SK-N-SH (cell line): Measurements from ENCODE around the gene FCER1A. TPM values are rescaled to one million over a fixed set of nuclear protein-coding genes. Genes with fewer than 3 reads are reported as not detected.

ENCODE experiments used
- CTCF ChIA-PET: fragments of 300-600, 350-600 bp; formaldehyde crosslinking; extraction: SDS; loops from one replicate; lab custom pipeline; 2021; lab: Yijun Ruan, JAX
- POLR2A ChIA-PET: fragments of 350-600 bp; sonication (Branson Sonifier 250); formaldehyde crosslinking; extraction: SDS; loops from one replicate; lab custom pipeline; 2020; ENCODE audit warnings: antibody characterized with exemption, inconsistent platforms; lab: Yijun Ruan, JAX
- DNase-seq: peaks from one replicate; pipeline ENCODE4 v3.0.0; 2012
- H2AFZ ChIP-seq: fragments of 200-600 bp; sonication (generic); 2 replicates; pipeline ENCODE4 v1.8.1; 2016; ENCODE audit warnings: antibody characterized with exemption, mild to moderate bottlenecking, low read depth
- H3F3A ChIP-seq: fragments of 200-600 bp; sonication (generic); replicated peaks from 2 replicates; pipeline ENCODE3; 2016; ENCODE audit warnings: antibody characterized with exemption, mild to moderate bottlenecking; ENCODE audit not compliant: insufficient read depth
- H3K27ac ChIP-seq, 2 experiments: fragments of 200-500 bp in 1 of 2; fragments of 200-600 bp in 1 of 2; sonication (Bioruptor generic) in 1 of 2; sonication (generic), shearing (Covaris generic) in 1 of 2; 2 replicates each; pipeline versions ENCODE4 v1.5.1 to v1.6.1; 2014 to 2016; ENCODE audit warnings: low read depth in 2 of 2, inconsistent platforms in 1 of 2, low read length in 1 of 2, mild to moderate bottlenecking in 1 of 2, mixed read lengths in 1 of 2
- H3K27me3 ChIP-seq: fragments of 200-600 bp; sonication (generic), shearing (Covaris generic); 2 replicates; pipeline ENCODE4 v1.6.1; 2016; ENCODE audit warnings: mixed run types; ENCODE audit not compliant: insufficient read depth
- H3K36me3 ChIP-seq, 2 experiments: fragments of 200-500 bp in 1 of 2; fragments of 200-600 bp in 1 of 2; sonication (Bioruptor generic) in 1 of 2; sonication (generic) in 1 of 2; replicated peaks in 1 of 2; 2 replicates each; pipeline versions ENCODE3 to v1.5.1; 2014 to 2016; ENCODE audit warnings: low read length in 1 of 2, mild to moderate bottlenecking in 1 of 2; ENCODE audit not compliant: insufficient read depth in 2 of 2, control insufficient read depth in 1 of 2
- H3K4me1 ChIP-seq, 2 experiments: fragments of 200-500 bp in 1 of 2; fragments of 200-600 bp in 1 of 2; sonication (Bioruptor generic) in 1 of 2; sonication (generic), shearing (Covaris generic) in 1 of 2; 2 replicates each; pipeline versions ENCODE4 v1.5.1 to v1.6.1; 2014 to 2016; ENCODE audit warnings: low read depth in 1 of 2, low read length in 1 of 2, mixed run types in 1 of 2; ENCODE audit not compliant: insufficient read depth in 2 of 2, control insufficient read depth in 1 of 2
- H3K4me2 ChIP-seq: fragments of 200-600 bp; sonication (generic), shearing (Covaris generic); 2 replicates; pipeline ENCODE4 v1.6.1; 2017; ENCODE audit warnings: mixed run types
- H3K4me3 ChIP-seq, 2 experiments: fragments of 200-500 bp in 1 of 2; fragments of 200-600 bp in 1 of 2; sonication (Bioruptor generic) in 1 of 2; sonication (generic), shearing (Covaris generic) in 1 of 2; 2 replicates each; pipeline versions ENCODE4 v1.5.1 to v1.8.1; 2014 to 2016; ENCODE audit warnings: low read depth in 2 of 2, inconsistent platforms in 1 of 2, low read length in 1 of 2, mild to moderate bottlenecking in 1 of 2, mixed read lengths in 1 of 2, moderate library complexity in 1 of 2
- H3K79me2 ChIP-seq: fragments of 200-600 bp; sonication (generic); 2 replicates; pipeline ENCODE4 v1.8.1; 2017; ENCODE audit warnings: mild to moderate bottlenecking; ENCODE audit not compliant: insufficient read depth
- H3K9ac ChIP-seq: fragments of 200-600 bp; sonication (generic); 2 replicates; pipeline ENCODE4 v1.6.1; 2017; ENCODE audit warnings: mixed run types
- H3K9me2 ChIP-seq: fragments of 200-600 bp; sonication (generic); 2 replicates; pipeline ENCODE4 v1.6.1; 2017; ENCODE audit warnings: mixed run types
- H3K9me3 ChIP-seq: fragments of 200-600 bp; sonication (generic); 2 replicates; pipeline ENCODE4 v1.6.1; 2017; ENCODE audit warnings: mixed run types, mild to moderate bottlenecking, moderate library complexity
- H4K20me1 ChIP-seq: fragments of 200-600 bp; sonication (generic); 2 replicates; pipeline ENCODE4 v1.6.1; 2017; ENCODE audit warnings: mild to moderate bottlenecking, mixed run types; ENCODE audit not compliant: insufficient read depth
- EZH2phosphoT487 ChIP-seq: fragments of 200-600 bp; sonication (generic); IDR thresholded peaks from 2 replicates; pipeline ENCODE4 v1.6.1; 2017; ENCODE audit warnings: low read depth, mixed run types, mild to moderate bottlenecking, antibody characterized with exemption, moderate library complexity, borderline replicate concordance
- FOSL2 ChIP-seq: IDR thresholded peaks from 2 replicates; pipeline ENCODE4 v1.4.0; 2012; ENCODE audit warnings: low read depth, mild to moderate bottlenecking, moderate library complexity, borderline replicate concordance
- GABPA ChIP-seq: IDR thresholded peaks from 2 replicates; pipeline ENCODE4 v1.4.0; 2012; ENCODE audit warnings: low read depth, mild to moderate bottlenecking
- NFIC ChIP-seq: IDR thresholded peaks from 2 replicates; pipeline ENCODE4 v1.4.0; 2012; ENCODE audit warnings: borderline replicate concordance
- RCOR1 ChIP-seq: fragments of 150-350 bp; IDR thresholded peaks from 2 replicates; pipeline ENCODE4 v1.6.1; 2017; ENCODE audit warnings: antibody characterized with exemption, low read length
- RXRA ChIP-seq: IDR thresholded peaks from 2 replicates; pipeline ENCODE4 v1.4.0; 2012; ENCODE audit warnings: low read depth, mild to moderate bottlenecking, borderline replicate concordance
- SIN3A ChIP-seq: IDR thresholded peaks from 2 replicates; pipeline ENCODE4 v1.6.1; 2012; ENCODE audit warnings: low read depth, mild to moderate bottlenecking, low read length, moderate library complexity, borderline replicate concordance
- YY1 ChIP-seq: IDR thresholded peaks from 2 replicates; pipeline ENCODE4 v1.4.0; 2012; ENCODE audit warnings: low read depth, mild to moderate bottlenecking
- WGBS: methylation state at CpG from one replicate; pipeline ENCODE4 v1.1.6; 2017; ENCODE audit warnings: low lambda C conversion rate; 5-methylcytosine and 5-hydroxymethylcytosine counted together
- polyA plus RNA-seq, 3 experiments: library from polyadenylated mRNA; depleted of rRNA; stranded (reverse); fragments of >200 nt; gene quantifications; 2 replicates each; pipeline ENCODE4 v1.2.3, GENCODE V29; 2012
- TF ChIP-seq, protein P1 (sequence below): IDR thresholded peaks from 2 replicates; pipeline ENCODE4; 2012
- TF ChIP-seq, protein P2 (sequence below): fragments of 150-350 bp; IDR thresholded peaks from 2 replicates; pipeline ENCODE4 v1.6.1; 2017; ENCODE audit warnings: antibody characterized with exemption, low read length, low read depth, borderline replicate concordance
- TF ChIP-seq, protein P3 (sequence below): IDR thresholded peaks from 2 replicates; pipeline ENCODE4 v1.6.1; 2012; ENCODE audit warnings: mild to moderate bottlenecking, low read depth, low read length, moderate library complexity
- TF ChIP-seq, protein P4 (sequence below): IDR thresholded peaks from 2 replicates; pipeline ENCODE4 v1.4.0; 2012; ENCODE audit warnings: low read depth, borderline replicate concordance
- TF ChIP-seq, protein P5 (sequence below): IDR thresholded peaks from 2 replicates; pipeline ENCODE4 v1.4.0; 2012; ENCODE audit warnings: low read depth

The FCER1A gene
- polyA plus RNA-seq, 1 of the 3 experiments (the other 2 are of a cell fraction), result not detected

DNA sequence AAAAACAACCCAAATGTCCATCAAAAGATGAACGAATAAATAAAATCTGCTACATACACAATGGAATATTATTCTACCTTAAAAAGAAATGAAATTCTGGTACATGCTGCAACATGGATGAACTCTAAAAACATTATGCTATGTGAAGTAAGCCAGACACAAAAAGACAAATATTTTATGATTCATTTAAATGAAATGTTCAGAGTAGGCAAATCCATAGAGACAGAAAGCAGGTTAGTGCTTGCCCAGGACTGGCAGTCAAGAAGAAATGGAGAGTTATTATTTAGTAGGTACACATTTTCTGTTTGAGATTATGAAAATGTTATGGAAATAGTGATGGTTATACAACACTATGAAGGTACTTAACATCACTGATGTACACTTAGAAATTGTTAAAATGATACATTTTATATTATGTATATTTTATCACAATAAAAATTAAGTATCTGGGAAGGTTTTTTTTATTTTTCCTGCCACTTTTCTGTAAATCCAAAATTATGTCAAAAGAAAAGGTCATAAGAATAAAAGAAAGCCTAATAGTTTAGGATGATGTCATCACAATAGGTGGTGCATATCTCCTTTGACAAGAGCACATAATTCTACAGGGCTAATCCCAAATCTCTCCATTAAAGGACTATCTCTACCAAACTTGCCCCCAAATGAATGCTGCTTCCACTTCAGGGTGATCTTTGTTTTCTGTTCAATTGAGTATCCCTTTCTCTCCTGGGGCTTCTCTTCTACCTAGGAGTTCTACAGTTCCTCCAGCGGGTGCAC, 40.2 kb upstream of the FCER1A start:
- no peak overlapping the region for H3K4me3 ChIP-seq
- no peaks in the 10 kb centered on the region for H3K79me2 ChIP-seq
- no peaks in the 10 kb centered on the region for H3K4me1 ChIP-seq
- H3K9me2 ChIP-seq, result no peaks in the 10 kb centered on the region
- H4K20me1 ChIP-seq, result no peaks in the 10 kb centered on the region
- H3K9me3 ChIP-seq, result no peaks in the 10 kb centered on the region
- no peak for DNase-seq
- H3K9ac ChIP-seq, result no peak overlapping the region
- H3K36me3 ChIP-seq, result no peaks in the 10 kb centered on the region
- ChIA-PET POLR2A (no interaction called here), CTCF (no interaction called here)
- H3K4me2 ChIP-seq, result no peak overlapping the region
- no peak overlapping the region for H3K27ac ChIP-seq
- TF ChIP-seq, protein P1, sequence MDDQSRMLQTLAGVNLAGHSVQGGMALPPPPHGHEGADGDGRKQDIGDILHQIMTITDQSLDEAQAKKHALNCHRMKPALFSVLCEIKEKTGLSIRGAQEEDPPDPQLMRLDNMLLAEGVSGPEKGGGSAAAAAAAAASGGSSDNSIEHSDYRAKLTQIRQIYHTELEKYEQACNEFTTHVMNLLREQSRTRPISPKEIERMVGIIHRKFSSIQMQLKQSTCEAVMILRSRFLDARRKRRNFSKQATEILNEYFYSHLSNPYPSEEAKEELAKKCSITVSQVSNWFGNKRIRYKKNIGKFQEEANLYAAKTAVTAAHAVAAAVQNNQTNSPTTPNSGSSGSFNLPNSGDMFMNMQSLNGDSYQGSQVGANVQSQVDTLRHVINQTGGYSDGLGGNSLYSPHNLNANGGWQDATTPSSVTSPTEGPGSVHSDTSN, result no peak
- TF ChIP-seq, protein P2, sequence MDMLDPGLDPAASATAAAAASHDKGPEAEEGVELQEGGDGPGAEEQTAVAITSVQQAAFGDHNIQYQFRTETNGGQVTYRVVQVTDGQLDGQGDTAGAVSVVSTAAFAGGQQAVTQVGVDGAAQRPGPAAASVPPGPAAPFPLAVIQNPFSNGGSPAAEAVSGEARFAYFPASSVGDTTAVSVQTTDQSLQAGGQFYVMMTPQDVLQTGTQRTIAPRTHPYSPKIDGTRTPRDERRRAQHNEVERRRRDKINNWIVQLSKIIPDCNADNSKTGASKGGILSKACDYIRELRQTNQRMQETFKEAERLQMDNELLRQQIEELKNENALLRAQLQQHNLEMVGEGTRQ, result no peak
- no peak for TF ChIP-seq SIN3A
- TF ChIP-seq, protein P3, sequence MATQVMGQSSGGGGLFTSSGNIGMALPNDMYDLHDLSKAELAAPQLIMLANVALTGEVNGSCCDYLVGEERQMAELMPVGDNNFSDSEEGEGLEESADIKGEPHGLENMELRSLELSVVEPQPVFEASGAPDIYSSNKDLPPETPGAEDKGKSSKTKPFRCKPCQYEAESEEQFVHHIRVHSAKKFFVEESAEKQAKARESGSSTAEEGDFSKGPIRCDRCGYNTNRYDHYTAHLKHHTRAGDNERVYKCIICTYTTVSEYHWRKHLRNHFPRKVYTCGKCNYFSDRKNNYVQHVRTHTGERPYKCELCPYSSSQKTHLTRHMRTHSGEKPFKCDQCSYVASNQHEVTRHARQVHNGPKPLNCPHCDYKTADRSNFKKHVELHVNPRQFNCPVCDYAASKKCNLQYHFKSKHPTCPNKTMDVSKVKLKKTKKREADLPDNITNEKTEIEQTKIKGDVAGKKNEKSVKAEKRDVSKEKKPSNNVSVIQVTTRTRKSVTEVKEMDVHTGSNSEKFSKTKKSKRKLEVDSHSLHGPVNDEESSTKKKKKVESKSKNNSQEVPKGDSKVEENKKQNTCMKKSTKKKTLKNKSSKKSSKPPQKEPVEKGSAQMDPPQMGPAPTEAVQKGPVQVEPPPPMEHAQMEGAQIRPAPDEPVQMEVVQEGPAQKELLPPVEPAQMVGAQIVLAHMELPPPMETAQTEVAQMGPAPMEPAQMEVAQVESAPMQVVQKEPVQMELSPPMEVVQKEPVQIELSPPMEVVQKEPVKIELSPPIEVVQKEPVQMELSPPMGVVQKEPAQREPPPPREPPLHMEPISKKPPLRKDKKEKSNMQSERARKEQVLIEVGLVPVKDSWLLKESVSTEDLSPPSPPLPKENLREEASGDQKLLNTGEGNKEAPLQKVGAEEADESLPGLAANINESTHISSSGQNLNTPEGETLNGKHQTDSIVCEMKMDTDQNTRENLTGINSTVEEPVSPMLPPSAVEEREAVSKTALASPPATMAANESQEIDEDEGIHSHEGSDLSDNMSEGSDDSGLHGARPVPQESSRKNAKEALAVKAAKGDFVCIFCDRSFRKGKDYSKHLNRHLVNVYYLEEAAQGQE, result no peak
- TF ChIP-seq, protein P4, sequence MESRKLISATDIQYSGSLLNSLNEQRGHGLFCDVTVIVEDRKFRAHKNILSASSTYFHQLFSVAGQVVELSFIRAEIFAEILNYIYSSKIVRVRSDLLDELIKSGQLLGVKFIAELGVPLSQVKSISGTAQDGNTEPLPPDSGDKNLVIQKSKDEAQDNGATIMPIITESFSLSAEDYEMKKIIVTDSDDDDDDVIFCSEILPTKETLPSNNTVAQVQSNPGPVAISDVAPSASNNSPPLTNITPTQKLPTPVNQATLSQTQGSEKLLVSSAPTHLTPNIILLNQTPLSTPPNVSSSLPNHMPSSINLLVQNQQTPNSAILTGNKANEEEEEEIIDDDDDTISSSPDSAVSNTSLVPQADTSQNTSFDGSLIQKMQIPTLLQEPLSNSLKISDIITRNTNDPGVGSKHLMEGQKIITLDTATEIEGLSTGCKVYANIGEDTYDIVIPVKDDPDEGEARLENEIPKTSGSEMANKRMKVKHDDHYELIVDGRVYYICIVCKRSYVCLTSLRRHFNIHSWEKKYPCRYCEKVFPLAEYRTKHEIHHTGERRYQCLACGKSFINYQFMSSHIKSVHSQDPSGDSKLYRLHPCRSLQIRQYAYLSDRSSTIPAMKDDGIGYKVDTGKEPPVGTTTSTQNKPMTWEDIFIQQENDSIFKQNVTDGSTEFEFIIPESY, result no peak
- TF ChIP-seq GABPA, result no peak
- H3K27me3 ChIP-seq, result no peaks in the 10 kb centered on the region
- H3F3A ChIP-seq, result no peaks in the 10 kb centered on the region
- WGBS, result 6% methylated on average over 2 of the region's 2 CpGs
- no peak overlapping the region for H2AFZ ChIP-seq

DNA sequence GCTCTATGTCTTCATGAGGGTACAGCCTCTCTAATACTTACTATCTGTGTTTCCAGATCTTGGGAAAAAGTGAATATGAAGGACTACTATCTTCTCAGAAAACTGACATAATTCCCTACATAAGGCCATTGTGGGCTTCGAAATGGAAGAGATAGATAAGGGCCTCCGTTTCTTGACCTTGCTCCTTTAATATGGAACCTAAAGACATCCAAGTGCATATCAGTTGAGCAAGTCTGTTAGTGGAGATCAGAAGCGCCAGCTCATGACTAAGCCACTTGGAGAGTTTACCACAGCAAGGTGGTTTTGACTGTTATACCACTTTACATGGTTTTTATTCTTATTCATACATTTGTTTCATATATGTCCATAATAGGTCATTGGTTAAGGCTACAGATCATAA, 35.3 kb upstream of the FCER1A start:
- Histone ChIP-seq H3K79me2 (no peaks in the 10 kb centered on the region), H4K20me1 (no peaks in the 10 kb centered on the region), H3K9me3 (no peaks in the 10 kb centered on the region), H3K9me2 (no peaks in the 10 kb centered on the region), H3K4me1 (no peaks in the 10 kb centered on the region), H3K9ac (no peak overlapping the region), H3K4me2 (no peak overlapping the region), H3K27ac (no peak overlapping the region), H2AFZ (no peak overlapping the region), H3K4me3 (no peak overlapping the region), H3K36me3 (no peaks in the 10 kb centered on the region), H3K27me3 (no peaks in the 10 kb centered on the region), H3F3A (no peaks in the 10 kb centered on the region)
- POLR2A ChIA-PET, result no interaction called here
- WGBS, result 9% methylated on average over 3 of the region's 3 CpGs
- DNase-seq, result no peak
- CTCF ChIA-PET, result interaction anchor here (0.6 kb wide), 1 partner anchor 1724 kb away, joined by 3 read pairs; no protein-coding TSS in a partner anchor
- TF ChIP-seq NFIC, result no peak
- TF ChIP-seq, protein P1, result no peak
- no peak for TF ChIP-seq RCOR1
- no peak for TF ChIP-seq FOSL2
- TF ChIP-seq, protein P5, sequence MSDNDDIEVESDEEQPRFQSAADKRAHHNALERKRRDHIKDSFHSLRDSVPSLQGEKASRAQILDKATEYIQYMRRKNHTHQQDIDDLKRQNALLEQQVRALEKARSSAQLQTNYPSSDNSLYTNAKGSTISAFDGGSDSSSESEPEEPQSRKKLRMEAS, result no peak
- TF ChIP-seq EZH2phosphoT487, result no peak
- TF ChIP-seq, protein P4, result no peak
- no peak for TF ChIP-seq RXRA
- TF ChIP-seq YY1, result no peak
